Limb (tissue), 2 donors: ENCODE measurements around the gene OR4C45.
"Not testable (repeated sequence)": the region's sequence is repeated elsewhere in the genome, so short reads cannot be mapped to it uniquely, and the experiment has no call there.

ENCODE experiments used
- DNase-seq, 2 donors: peaks; one replicate each; pipeline ENCODE4 v3.0.0-alpha.2; 2016; ENCODE audit errors: extremely low spot score in 2 of 2

OR4C45 gene

GRCh38 chr11:50032574-50032973, at the start of gene OR4C45:
Gene OR4C45 (plus strand): TSS chr11:50032874.
- DNase-seq = no peak

- DNase-seq = no peak
Measured at GRCh38 chr11:49995565-49995964, 37.1 kb upstream of the OR4C45 start.

GRCh38 chr11:50030193-50030592, 2.5 kb upstream of the OR4C45 start:
- no peak for DNase-seq

- DNase-seq = not testable (repeated sequence)
Measured at GRCh38 chr11:50036239-50036638, 3.6 kb downstream of the OR4C45 start.

- DNase-seq = no peak
Measured at GRCh38 chr11:50037251-50037650, 4.6 kb downstream of the OR4C45 start.

- DNase-seq = no peak
Measured at GRCh38 chr11:50044647-50045046, 12.0 kb downstream of the OR4C45 start.

GRCh38 chr11:50063056-50063455, 30.4 kb downstream of the OR4C45 start:
- DNase-seq = not testable (repeated sequence)

- no peak for DNase-seq
Measured at GRCh38 chr11:50070389-50070788, 37.7 kb downstream of the OR4C45 start.

- DNase-seq = no peak
Measured at GRCh38 chr11:50071584-50072225, 39.0 kb downstream of the OR4C45 start.

GRCh38 chr11:50072226-50073112, 39.8 kb downstream of the OR4C45 start:
- DNase-seq = no peak

GRCh38 chr11:50073113-50074105, 40.7 kb downstream of the OR4C45 start:
- DNase-seq = no peak

GRCh38 chr11:50074161-50074560, 41.5 kb downstream of the OR4C45 start:
- DNase-seq = no peak

GRCh38 chr11:50075856-50076255, 43.2 kb downstream of the OR4C45 start:
- no peak for DNase-seq

GRCh38 chr11:50077526-50077925, 44.9 kb downstream of the OR4C45 start:
- no peak for DNase-seq

GRCh38 chr11:50078001-50078400, 45.3 kb downstream of the OR4C45 start:
- DNase-seq = no peak

GRCh38 chr11:50078946-50079345, 46.3 kb downstream of the OR4C45 start:
- not testable (repeated sequence) for DNase-seq

- DNase-seq = no peak
Measured at GRCh38 chr11:50080256-50080655, 47.6 kb downstream of the OR4C45 start.
